ENCODE data around the gene ZNF354C. TPM values are rescaled to one million over a fixed set of nuclear protein-coding genes. Genes with fewer than 3 reads are reported as not detected.

Gene ZNF354C
- total RNA-seq, 1 experiment from 2014 or later: not detected

DNA sequence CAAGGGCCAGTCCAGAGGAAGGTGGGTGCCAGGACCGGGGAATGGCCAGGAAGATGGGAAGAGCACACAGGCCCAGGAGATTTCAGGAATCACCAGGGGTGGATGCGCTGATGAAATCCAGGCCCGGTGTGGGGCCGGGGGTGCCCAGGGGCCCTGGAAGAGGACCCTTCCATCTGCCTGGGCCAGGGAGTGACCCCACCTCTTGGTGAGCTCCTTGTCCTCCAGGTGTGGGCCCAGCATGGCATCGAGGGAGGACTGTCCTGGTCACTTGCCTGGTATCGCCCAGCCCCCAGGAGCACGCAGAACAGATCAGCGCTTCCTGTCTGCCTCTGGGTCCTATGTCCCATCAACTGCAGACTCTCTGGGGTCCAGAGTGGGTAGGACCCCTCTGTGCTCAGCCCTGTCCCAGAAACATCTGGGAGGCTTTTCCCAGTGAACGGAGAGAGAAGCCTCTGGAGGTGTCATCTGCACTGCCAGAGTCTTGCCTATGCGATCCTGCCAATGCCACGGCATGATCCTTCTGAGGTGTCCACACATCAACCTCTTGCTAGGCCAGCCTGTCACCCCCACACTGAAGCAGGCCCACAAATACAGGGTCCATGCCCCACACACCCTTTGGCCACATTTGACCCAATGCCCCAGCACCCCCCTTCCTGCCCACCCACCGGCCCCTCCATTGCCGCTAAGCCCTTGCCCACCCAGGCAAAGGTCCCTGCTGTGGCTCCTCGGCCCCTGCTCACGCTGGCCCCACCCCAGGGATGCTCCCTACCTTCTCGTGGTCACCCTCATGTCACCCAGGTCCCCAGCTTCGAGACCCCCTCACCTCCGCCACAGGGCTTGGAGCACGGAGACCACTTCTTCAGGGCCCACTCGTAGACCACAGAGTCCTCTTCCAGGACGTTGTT is 67.2 kb downstream of the ZNF354C start:
- DNase-seq (ENCODE audit: low spot score): no peak

DNA sequence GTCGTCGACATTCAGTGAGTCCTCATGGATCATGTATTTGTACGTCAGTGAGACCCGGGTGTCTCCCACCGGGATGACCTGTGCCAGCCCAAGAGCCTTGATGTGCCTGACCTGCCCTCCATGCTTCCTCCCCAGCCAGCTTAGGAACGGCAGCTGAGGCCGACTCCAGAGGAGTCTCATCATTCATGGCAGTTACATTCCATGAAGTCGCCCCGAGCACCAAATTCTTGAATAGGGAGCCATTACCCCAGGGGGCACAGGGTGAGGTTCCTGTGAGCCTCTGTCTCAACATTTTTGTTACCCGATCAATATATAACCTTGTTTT is 67.8 kb downstream of the ZNF354C start:
- no peak for DNase-seq (ENCODE audit: low spot score)

DNA sequence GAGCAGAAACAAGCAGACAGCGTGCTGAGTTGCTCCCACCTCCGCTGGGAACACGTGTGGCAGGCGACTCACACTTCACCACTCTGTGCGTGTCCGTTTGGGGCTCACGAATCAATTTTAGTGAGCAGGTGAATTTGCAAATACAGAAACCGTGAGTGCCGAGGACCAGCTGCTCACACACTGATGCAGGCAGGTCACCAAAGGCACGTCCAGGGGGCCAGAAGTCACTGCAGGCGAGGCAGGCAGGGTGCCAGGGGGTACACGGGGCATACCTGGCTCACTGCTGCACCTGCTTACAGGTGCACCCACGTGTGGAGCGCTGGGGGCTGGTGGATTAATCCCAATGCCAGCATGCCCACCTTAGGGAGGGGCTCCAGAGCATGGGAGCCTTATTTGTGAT is 68.8 kb downstream of the ZNF354C start:
- no peak for DNase-seq (ENCODE audit: low spot score)

DNA sequence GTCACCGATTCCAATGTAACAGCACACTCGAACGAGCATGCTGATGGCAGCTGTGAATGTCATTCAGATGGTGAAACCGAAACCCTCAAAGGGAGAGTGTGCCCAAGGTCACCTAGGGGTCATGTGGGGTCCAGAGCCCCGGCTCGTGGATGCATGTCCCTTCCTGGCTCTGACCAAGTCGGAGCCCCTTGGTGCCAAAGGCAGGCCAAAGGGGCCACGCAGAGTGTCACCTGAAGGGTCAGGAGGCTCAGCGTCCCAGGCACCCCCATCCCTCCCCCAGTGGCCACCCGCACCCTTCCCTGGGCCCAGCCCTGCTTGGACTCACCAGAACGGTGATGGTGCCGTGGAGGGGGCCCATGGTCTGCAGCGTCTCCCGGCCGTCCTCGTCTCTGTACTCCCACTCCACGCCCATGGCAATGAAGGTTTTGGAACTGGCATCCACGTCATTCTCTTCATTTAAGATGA is 69.5 kb downstream of the ZNF354C start:
- DNase-seq (ENCODE audit: low spot score): no peak

- no peak for DNase-seq (ENCODE audit: low spot score)
Observed at GRCh38 chr5:179130101-179130681, 70.0 kb downstream of the ZNF354C start.

DNA sequence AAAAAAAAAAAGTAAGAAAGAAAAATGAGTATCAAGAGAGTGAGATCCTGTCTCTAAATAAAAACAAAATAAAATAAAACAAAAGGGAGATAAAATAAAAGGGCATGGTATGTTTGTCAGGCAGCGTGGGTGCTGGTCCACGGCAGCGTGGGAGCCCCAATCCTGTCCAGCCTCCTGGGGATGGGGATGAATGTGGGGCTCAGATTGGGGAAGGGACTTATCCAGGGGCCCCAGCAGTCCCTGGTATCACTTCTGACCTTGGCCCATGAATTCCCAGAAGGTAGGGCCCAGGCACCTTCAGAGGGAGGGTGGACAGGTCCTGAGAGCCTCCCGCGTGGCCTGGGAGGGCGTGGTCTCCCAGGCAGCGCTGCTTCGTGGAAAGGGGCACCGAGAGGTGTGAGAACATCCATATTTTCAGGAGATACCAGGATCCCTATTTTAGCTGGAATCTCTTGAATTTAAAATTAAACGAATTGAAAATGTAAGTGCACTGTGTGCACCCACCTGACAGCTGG is 71.2 kb downstream of the ZNF354C start:
- no peak for DNase-seq (ENCODE audit: low spot score)

GRCh38 chr5:179131886-179132585 is 71.9 kb downstream of the ZNF354C start:
- no peak for DNase-seq (ENCODE audit: low spot score)

DNA sequence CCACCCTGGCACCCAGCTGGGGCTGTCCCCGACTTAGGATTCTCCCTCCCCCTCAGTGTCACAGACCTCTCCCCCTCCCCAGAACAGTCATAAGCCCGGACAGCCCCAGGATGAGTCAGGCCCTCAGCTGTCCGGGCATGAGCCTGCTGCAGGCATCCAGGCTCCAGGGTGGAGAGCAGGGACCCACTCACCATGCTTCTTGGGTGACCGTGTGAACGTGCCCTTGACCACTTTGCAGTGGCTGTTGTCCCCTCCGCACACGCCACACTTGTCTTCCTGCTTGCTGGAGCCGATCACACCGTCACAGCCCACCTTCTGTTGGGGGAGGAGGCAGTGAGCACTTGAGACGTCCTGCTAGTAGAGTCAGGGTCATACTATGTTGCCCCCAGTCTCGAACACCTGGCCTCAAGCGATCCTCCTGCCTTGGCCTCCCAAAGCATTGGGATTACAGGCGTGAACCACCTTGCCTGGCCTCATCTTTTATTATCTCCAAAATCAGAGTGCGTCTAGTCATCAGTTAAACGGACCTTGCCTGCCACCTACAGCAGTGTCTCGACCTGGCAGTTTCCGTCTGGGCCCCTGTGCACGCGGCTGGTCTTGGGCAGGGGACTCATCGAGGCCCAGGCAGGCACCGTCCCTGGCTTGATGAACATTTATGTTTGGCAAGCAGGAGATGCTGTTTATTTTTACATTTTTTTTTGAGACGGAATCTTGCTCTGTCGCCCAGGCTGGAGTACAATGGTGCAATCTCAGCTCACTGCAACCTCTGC is 72.6 kb downstream of the ZNF354C start:
- no peak for DNase-seq (ENCODE audit: low spot score)

Other genes starting within 250 kb of the ZNF354C start
- 8.8 and 10.0 TPM in 2 replicates for gene ZNF354B, start 200.4 kb upstream of the ZNF354C start, total RNA-seq (2014; rRNA removed; shearing (Covaris generic))
- not detected in 2 replicates for gene ZFP2, start 164.5 kb upstream of the ZNF354C start, total RNA-seq (2014; rRNA removed; shearing (Covaris generic))
- not detected in 2 replicates for gene ZNF454, start 119.2 kb upstream of the ZNF354C start, total RNA-seq (2014; rRNA removed; shearing (Covaris generic))
- gene GRM6, start 65.1 kb upstream of the ZNF354C start, total RNA-seq (2014; rRNA removed; shearing (Covaris generic)): not detected in 2 replicates
- gene ZNF879, start 36.6 kb upstream of the ZNF354C start, total RNA-seq (2014; rRNA removed; shearing (Covaris generic)): not detected in 2 replicates

All from A172 (cell line).